ENCODE results near the gene NEUROG3.
A peak's percentile ranks its signal among the peaks of the same experiment; 100 is the strongest.

NEUROG3 gene

GRCh38 chr10:69578508-69578991 is 5.3 kb upstream of the NEUROG3 start:
- DNase-seq (ENCODE audit: low read depth): no peak
- TF ChIP-seq, protein P1, sequence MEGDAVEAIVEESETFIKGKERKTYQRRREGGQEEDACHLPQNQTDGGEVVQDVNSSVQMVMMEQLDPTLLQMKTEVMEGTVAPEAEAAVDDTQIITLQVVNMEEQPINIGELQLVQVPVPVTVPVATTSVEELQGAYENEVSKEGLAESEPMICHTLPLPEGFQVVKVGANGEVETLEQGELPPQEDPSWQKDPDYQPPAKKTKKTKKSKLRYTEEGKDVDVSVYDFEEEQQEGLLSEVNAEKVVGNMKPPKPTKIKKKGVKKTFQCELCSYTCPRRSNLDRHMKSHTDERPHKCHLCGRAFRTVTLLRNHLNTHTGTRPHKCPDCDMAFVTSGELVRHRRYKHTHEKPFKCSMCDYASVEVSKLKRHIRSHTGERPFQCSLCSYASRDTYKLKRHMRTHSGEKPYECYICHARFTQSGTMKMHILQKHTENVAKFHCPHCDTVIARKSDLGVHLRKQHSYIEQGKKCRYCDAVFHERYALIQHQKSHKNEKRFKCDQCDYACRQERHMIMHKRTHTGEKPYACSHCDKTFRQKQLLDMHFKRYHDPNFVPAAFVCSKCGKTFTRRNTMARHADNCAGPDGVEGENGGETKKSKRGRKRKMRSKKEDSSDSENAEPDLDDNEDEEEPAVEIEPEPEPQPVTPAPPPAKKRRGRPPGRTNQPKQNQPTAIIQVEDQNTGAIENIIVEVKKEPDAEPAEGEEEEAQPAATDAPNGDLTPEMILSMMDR (IDR thresholded peaks at IDR 0.05; ENCODE audit: low read depth, low read length, missing control alignments): no peak
- H3K4me3 ChIP-seq (ENCODE audit: low read depth, low read length): no peak overlapping the region

- TF ChIP-seq, protein P1 (IDR thresholded peaks at IDR 0.05; ENCODE audit: low read depth, low read length, missing control alignments): no peak
Measured at GRCh38 chr10:69577268-69578232, 4.3 kb upstream of the NEUROG3 start.

GRCh38 chr10:69576334-69577011 is 3.3 kb upstream of the NEUROG3 start:
- TF ChIP-seq, protein P1 (IDR thresholded peaks at IDR 0.05; ENCODE audit: low read depth, low read length, missing control alignments): no peak
- H3K4me3 ChIP-seq (ENCODE audit: low read depth, low read length): no peak overlapping the region
- DNase-seq (ENCODE audit: low read depth): no peak

More at GRCh38 chr10:69577268-69578232, 4.3 kb upstream of the NEUROG3 start:
- H3K4me3 ChIP-seq (ENCODE audit: low read depth, low read length): no peak overlapping the region
- no peak for DNase-seq (ENCODE audit: low read depth)

GRCh38 chr10:69575164-69575722 is 2.0 kb upstream of the NEUROG3 start:
- DNase-seq (ENCODE audit: low read depth): no peak
- H3K4me3 ChIP-seq (ENCODE audit: low read depth, low read length): no peak overlapping the region
- TF ChIP-seq, protein P1 (IDR thresholded peaks at IDR 0.05; ENCODE audit: low read depth, low read length, missing control alignments): no peak

- no peak overlapping the region for H3K4me3 ChIP-seq (ENCODE audit: low read depth, low read length)
- TF ChIP-seq, protein P1 (IDR thresholded peaks at IDR 0.05; ENCODE audit: low read depth, low read length, missing control alignments): no peak
- DNase-seq (ENCODE audit: low read depth): no peak
Measured at GRCh38 chr10:69574571-69574978, 1.4 kb upstream of the NEUROG3 start.

DNA sequence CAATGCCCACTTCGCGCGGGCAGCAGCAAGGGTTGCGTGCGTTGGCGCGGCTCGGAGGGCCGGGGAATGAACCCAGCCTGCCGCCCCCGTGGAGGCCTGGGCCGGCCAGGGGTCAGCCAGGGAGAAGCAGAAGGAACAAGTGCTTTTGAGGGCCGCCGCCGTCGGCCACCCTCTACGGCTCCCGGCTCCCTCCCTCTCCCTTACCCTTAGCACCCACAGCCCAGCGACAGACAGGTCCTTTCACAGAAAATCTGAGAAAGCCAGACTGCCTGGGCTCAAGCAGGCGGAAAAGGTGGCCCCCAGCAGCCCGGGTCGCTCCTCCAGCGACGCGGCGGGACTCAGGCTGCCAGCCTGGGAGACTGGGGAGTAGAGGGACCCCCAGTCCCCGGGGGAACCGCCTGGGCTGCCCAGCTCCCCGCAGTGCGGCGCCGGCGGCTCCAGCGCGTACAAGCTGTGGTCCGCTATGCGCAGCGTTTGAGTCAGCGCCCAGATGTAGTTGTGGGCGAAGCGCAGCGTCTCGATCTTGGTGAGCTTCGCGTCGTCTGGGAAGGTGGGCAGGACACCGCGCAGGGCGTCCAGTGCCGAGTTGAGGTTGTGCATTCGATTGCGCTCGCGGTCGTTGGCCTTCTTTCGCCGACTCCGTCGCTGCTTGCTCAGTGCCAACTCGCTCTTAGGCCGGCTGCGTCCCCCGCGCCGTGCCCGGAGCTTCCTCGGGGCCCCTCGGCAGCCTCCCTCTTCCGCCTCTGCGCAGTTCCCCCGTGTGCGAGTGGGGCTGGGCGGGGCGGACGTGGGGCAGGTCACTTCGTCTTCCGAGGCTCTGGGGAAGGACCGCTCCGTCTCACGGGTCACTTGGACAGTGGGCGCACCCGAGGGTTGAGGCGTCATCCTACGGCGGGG is 815 bp downstream of the NEUROG3 start:
- DNase-seq (ENCODE audit: low read depth): no peak
- TF ChIP-seq, protein P1 (IDR thresholded peaks at IDR 0.05; ENCODE audit: low read depth, low read length, missing control alignments): no peak
- peak overlapping the region; percentile 28 for H3K4me3 ChIP-seq (ENCODE audit: low read depth, low read length)

Measured in GM12864 (cell line).